ENCODE results near the gene GRIN2A.

DNA sequence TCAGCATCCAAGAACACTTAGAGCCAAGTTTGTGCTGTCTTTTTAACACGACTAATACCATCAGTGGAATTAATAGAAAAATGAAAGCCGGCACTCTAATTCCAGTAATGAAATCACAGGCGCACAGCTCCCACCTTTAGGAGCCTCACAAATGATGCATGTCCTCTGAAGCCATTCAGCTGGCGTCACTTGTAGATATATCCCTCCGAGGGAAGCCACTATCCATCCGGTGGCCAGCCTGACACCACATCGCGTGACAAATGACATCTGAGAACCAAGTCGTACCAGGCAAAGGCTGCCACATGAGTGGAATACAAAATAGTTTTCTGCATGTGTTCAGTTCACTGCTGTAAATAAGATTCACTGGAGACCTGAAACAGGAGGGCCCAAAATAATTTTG lies 205.6 kb downstream of the GRIN2A start:
- TF ChIP-seq RAD21 (conservative IDR thresholded peaks at IDR 0.05 in 1 of 2, IDR thresholded peaks at IDR 0.05 in 1 of 2) (no peak), CBX8 (IDR thresholded peaks at IDR 0.05) (no peak)
